H1 (cell line): ENCODE results near the gene SLC2A4RG. TPM values are rescaled to one million over a fixed set of nuclear protein-coding genes. Genes with fewer than 3 reads are reported as not detected.

Source experiments
- CTCF ChIA-PET: fragments of 300-600 bp; sonication (Branson Sonifier 250); formaldehyde crosslinking; loops from one replicate; lab custom pipeline; 2021; ENCODE audit not compliant: partially characterized antibody; lab: Charles Lee
- POLR2A ChIA-PET: fragments of 300-600 bp; sonication (Branson Sonifier 250); formaldehyde crosslinking; loops from one replicate; lab custom pipeline; 2021; ENCODE audit warnings: inconsistent platforms; ENCODE audit not compliant: partially characterized antibody; lab: Charles Lee
- DNase-seq, 2 experiments: peaks; one replicate each; pipeline versions ENCODE4 v3.0.0 to v3.0.0-alpha.2; 2010 to 2022; ENCODE audit warnings: low spot score in 2 of 2, low read depth in 1 of 2, mixed read lengths in 1 of 2
- FAIRE-seq: peaks from 2 replicates; lab custom pipeline; 2011; peaks lifted over from hg19 to GRCh38; lab: Jason Lieb, UNC
- H2AFZ ChIP-seq: 2 replicates; pipeline ENCODE4 v1.8.1; 2012; ENCODE audit warnings: low read length, inconsistent platforms
- H2AK5ac ChIP-seq: 2 replicates; pipeline ENCODE4 v1.6.1; 2013; ENCODE audit warnings: low read depth, low read length
- H2BK120ac ChIP-seq: replicated peaks from 2 replicates; pipeline ENCODE3; 2013; ENCODE audit warnings: low read depth, low read length, inconsistent platforms
- H2BK12ac ChIP-seq: 2 replicates; pipeline ENCODE4 v1.6.1; 2013; ENCODE audit warnings: low read depth, low read length
- H2BK15ac ChIP-seq: 2 replicates; pipeline ENCODE4 v1.6.1; 2013; ENCODE audit warnings: low read length
- H2BK20ac ChIP-seq: 2 replicates; pipeline ENCODE4 v1.6.1; 2013; ENCODE audit warnings: low read length
- H2BK5ac ChIP-seq: 2 replicates; pipeline ENCODE4 v1.6.1; 2013; ENCODE audit warnings: low read depth, low read length
- H3K14ac ChIP-seq: 2 replicates; pipeline ENCODE4 v1.6.1; 2013; ENCODE audit warnings: inconsistent platforms; ENCODE audit not compliant: insufficient read length
- H3K18ac ChIP-seq: 2 replicates; pipeline ENCODE4 v1.6.1; 2013; ENCODE audit warnings: low read length; ENCODE audit errors: extremely low read depth
- H3K23ac ChIP-seq: 2 replicates; pipeline ENCODE4 v1.6.1; 2013; ENCODE audit warnings: inconsistent platforms; ENCODE audit not compliant: insufficient read length
- H3K23me2 ChIP-seq: 2 replicates; pipeline ENCODE4 v1.6.1; 2013; ENCODE audit warnings: low read depth, low read length
- H3K27ac ChIP-seq: 2 replicates; pipeline ENCODE4 v1.6.1; 2011; ENCODE audit warnings: low read depth, low read length, inconsistent platforms
- H3K27me3 ChIP-seq, 4 experiments: replicated peaks in 1 of 4; 1 replicate in 1 of 4; 2 replicates in 3 of 4; pipeline versions ENCODE4 v1.6.1 to v1.8.1; 2011 to 2013; ENCODE audit warnings: low read length in 3 of 4, mild to moderate bottlenecking in 3 of 4, inconsistent platforms in 2 of 4, mixed read lengths in 2 of 4, moderate library complexity in 1 of 4; ENCODE audit not compliant: control insufficient read depth in 3 of 4, insufficient read depth in 3 of 4; ENCODE audit errors: extremely low read depth in 1 of 4
- H3K36me3 ChIP-seq, 4 experiments: 2 replicates each; pipeline versions ENCODE4 v1.6.1 to v1.8.1; 2011 to 2013; ENCODE audit warnings: mild to moderate bottlenecking in 4 of 4, low read length in 3 of 4, moderate library complexity in 2 of 4, control low read depth in 1 of 4, inconsistent platforms in 1 of 4; ENCODE audit not compliant: insufficient read depth in 4 of 4, control insufficient read depth in 2 of 4
- H3K4ac ChIP-seq: replicated peaks from 2 replicates; pipeline ENCODE3; 2013; ENCODE audit warnings: low read length, low read depth, mixed read lengths, inconsistent platforms; ENCODE audit not compliant: insufficient read length
- H3K4me1 ChIP-seq, 4 experiments: replicated peaks in 1 of 4; 1 replicate in 1 of 4; 2 replicates in 3 of 4; pipeline versions ENCODE4 v1.6.1 to v1.8.1; 2011 to 2013; ENCODE audit warnings: low read length in 3 of 4, inconsistent platforms in 2 of 4, mixed read lengths in 1 of 4; ENCODE audit not compliant: insufficient read depth in 4 of 4, control insufficient read depth in 3 of 4
- H3K4me2 ChIP-seq, 2 experiments: 2 replicates each; pipeline versions ENCODE4 v1.6.1 to v1.8.1; 2011 to 2013; ENCODE audit warnings: low read depth in 2 of 2, low read length in 2 of 2, control low read depth in 1 of 2, inconsistent platforms in 1 of 2, mild to moderate bottlenecking in 1 of 2; ENCODE audit not compliant: insufficient read depth in 1 of 2
- H3K4me3 ChIP-seq, 4 experiments: fragments of 200-600, 300-600 bp in 1 of 4; sonication (generic), shearing (Covaris generic), sonication (Bioruptor Twin) in 1 of 4; 2 replicates each; pipeline versions ENCODE4 v1.5.1 to v1.8.1; 2011 to 2016; ENCODE audit warnings: low read length in 4 of 4, low read depth in 3 of 4, control low read depth in 2 of 4, inconsistent platforms in 2 of 4, mild to moderate bottlenecking in 2 of 4, mixed read lengths in 1 of 4, moderate library complexity in 1 of 4; ENCODE audit not compliant: insufficient read depth in 2 of 4; ENCODE audit errors: extremely low read depth in 1 of 4
- H3K56ac ChIP-seq: replicated peaks from 2 replicates; pipeline ENCODE3; 2013; ENCODE audit warnings: low read depth, mild to moderate bottlenecking, mixed read lengths, low read length, inconsistent platforms; ENCODE audit not compliant: insufficient read length
- H3K79me1 ChIP-seq: 2 replicates; pipeline ENCODE4 v1.6.1; 2013; ENCODE audit warnings: low read depth, low read length, control low read depth
- H3K79me2 ChIP-seq, 2 experiments: 2 replicates each; pipeline versions ENCODE4 v1.6.1 to v1.8.1; 2012 to 2013; ENCODE audit warnings: low read length in 2 of 2, mild to moderate bottlenecking in 2 of 2, inconsistent platforms in 1 of 2; ENCODE audit not compliant: insufficient read depth in 2 of 2, control insufficient read depth in 1 of 2
- H3K9ac ChIP-seq, 4 experiments: replicated peaks in 1 of 4; 1 replicate in 1 of 4; 2 replicates in 3 of 4; pipeline versions ENCODE4 v1.6.1 to v1.8.1; 2011 to 2013; ENCODE audit warnings: low read depth in 3 of 4, low read length in 3 of 4, control low read depth in 2 of 4, mild to moderate bottlenecking in 2 of 4, moderate library complexity in 2 of 4, inconsistent platforms in 1 of 4; ENCODE audit errors: extremely low read depth in 1 of 4
- H3K9me3 ChIP-seq, 2 experiments: 2 replicates each; pipeline versions ENCODE4 v1.6.1 to v1.8.1; 2012 to 2013; ENCODE audit warnings: mild to moderate bottlenecking in 2 of 2, moderate library complexity in 2 of 2, control low read depth in 1 of 2, inconsistent platforms in 1 of 2, low read depth in 1 of 2, low read length in 1 of 2, mixed read lengths in 1 of 2; ENCODE audit not compliant: insufficient read depth in 2 of 2
- H4K20me1 ChIP-seq, 2 experiments: replicated peaks in 1 of 2; 2 replicates each; pipeline versions ENCODE3 to v1.8.1; 2011 to 2013; ENCODE audit warnings: inconsistent platforms in 2 of 2, low read length in 2 of 2, mild to moderate bottlenecking in 1 of 2; ENCODE audit not compliant: insufficient read depth in 2 of 2, control insufficient read depth in 1 of 2
- H4K5ac ChIP-seq: 2 replicates; pipeline ENCODE4 v1.6.1; 2013; ENCODE audit warnings: low read length, low read depth, mixed read lengths, inconsistent platforms; ENCODE audit not compliant: insufficient read length
- H4K8ac ChIP-seq: 2 replicates; pipeline ENCODE4 v1.8.0; 2013; ENCODE audit warnings: mild to moderate bottlenecking, moderate library complexity, low read length, inconsistent platforms; ENCODE audit not compliant: insufficient read depth; ENCODE audit errors: extremely low read depth
- H4K91ac ChIP-seq: replicated peaks from 2 replicates; pipeline ENCODE3; 2013; ENCODE audit warnings: low read length, mixed read lengths, inconsistent platforms; ENCODE audit not compliant: insufficient read length
- ASH2L ChIP-seq: fragments of 200-600, 300-600 bp; sonication (generic); IDR thresholded peaks from one replicate; pipeline ENCODE4 v1.7.1; 2017; ENCODE audit warnings: low read length
- BACH1 ChIP-seq: IDR thresholded peaks from 2 replicates; pipeline ENCODE4 v1.6.1; 2012; ENCODE audit warnings: low read length, improper control_type of control experiment
- CBX5 ChIP-seq: fragments of 300-800, 300-1000 bp; sonication (generic); IDR thresholded peaks from 2 replicates; pipeline ENCODE4 v1.7.1; 2016; ENCODE audit warnings: antibody characterized with exemption, low read length, low read depth
- GTF2F1 ChIP-seq: IDR thresholded peaks from 2 replicates; pipeline ENCODE4 v1.6.1; 2012; ENCODE audit warnings: low read depth, low read length, improper control_type of control experiment, borderline replicate concordance
- HDAC2 ChIP-seq, 2 experiments: fragments of 300-600 bp in 1 of 2; sonication (generic) in 1 of 2; IDR thresholded peaks; 2 replicates each; pipeline ENCODE4 v1.6.1; 2011 to 2012; ENCODE audit warnings: low read depth in 2 of 2, low read length in 2 of 2, mild to moderate bottlenecking in 2 of 2, moderate library complexity in 2 of 2, borderline replicate concordance in 1 of 2, inconsistent platforms in 1 of 2
- JUN ChIP-seq: IDR thresholded peaks from 2 replicates; pipeline ENCODE4 v1.6.1; 2011; ENCODE audit warnings: low read depth, mild to moderate bottlenecking, improper control_type of control experiment, low read length
- JUND ChIP-seq: IDR thresholded peaks from 2 replicates; pipeline ENCODE4 v1.6.1; 2011; ENCODE audit warnings: mild to moderate bottlenecking, improper control_type of control experiment, low read length
- KDM4A ChIP-seq: IDR thresholded peaks from one replicate; pipeline ENCODE4 v1.7.1; 2012; ENCODE audit warnings: low read depth, mild to moderate bottlenecking, moderate library complexity, low read length, inconsistent platforms; ENCODE audit not compliant: severe bottlenecking
- PHF8 ChIP-seq: fragments of 200-600 bp; sonication (generic); conservative IDR thresholded peaks from 2 replicates; pipeline ENCODE4 v1.7.1; 2012; ENCODE audit warnings: low read depth, mild to moderate bottlenecking, inconsistent platforms, low read length, moderate library complexity
- SIRT6 ChIP-seq: IDR thresholded peaks from one replicate; pipeline ENCODE4 v1.7.1; 2012; ENCODE audit warnings: low read length, inconsistent platforms
- SP2 ChIP-seq: IDR thresholded peaks from 2 replicates; pipeline ENCODE4 v1.6.1; 2012; ENCODE audit warnings: mild to moderate bottlenecking, low read length, inconsistent platforms
- SRF ChIP-seq: IDR thresholded peaks from 2 replicates; pipeline ENCODE4 v1.6.1; 2011; ENCODE audit warnings: mild to moderate bottlenecking, low read depth, low read length, moderate library complexity
- SUZ12 ChIP-seq: fragments of 200-600 bp; sonication (generic); IDR thresholded peaks from 2 replicates; pipeline ENCODE4 v1.6.1; 2012; ENCODE audit warnings: mild to moderate bottlenecking, inconsistent platforms, low read length, moderate library complexity, mixed read lengths
- WGBS, 2 experiments: shearing (Covaris generic) in 1 of 2; methylation state at CpG; one replicate each; pipeline versions ENCODE4 v1.1.6 to v1.1.7; 2013 to 2015; ENCODE audit warnings: low lambda C conversion rate in 2 of 2, mixed read lengths in 2 of 2, inconsistent platforms in 1 of 2, low coverage in 1 of 2, missing lambda C conversion rate in 1 of 2; ENCODE audit not compliant: insufficient replicate concordance in 2 of 2, insufficient coverage in 1 of 2, insufficient read length in 1 of 2; ENCODE audit errors: extremely low coverage in 1 of 2, missing lambda C conversion rate in 1 of 2; 5-methylcytosine and 5-hydroxymethylcytosine counted together
- polyA plus RNA-seq, 7 experiments: library from polyadenylated mRNA; depleted of rRNA in 3 of 7; stranded (reverse) in 5 of 7; unstranded in 2 of 7; fragments of >200 nt in 5 of 7; fragments of 200-250 nt in 2 of 7; gene quantifications; 1 replicate in 5 of 7; 2 replicates in 1 of 7; 4 replicates in 1 of 7; pipeline versions ENCODE4 v1.2.1 to v1.2.3, GENCODE V29; 2011 to 2013; ENCODE audit warnings: missing spikeins in 2 of 7, mixed read lengths in 2 of 7
- total RNA-seq: library from RNA; stranded (reverse); fragmentation: NEBNext Ultra II Directional; extraction: Animal tissue kit (Norgen Biotek cat#: 25700); gene quantifications from 2 replicates; pipeline ENCODE4 v1.2.1, GENCODE V29; 2021
- TF ChIP-seq, protein P1 (sequence below): IDR thresholded peaks from 2 replicates; pipeline ENCODE4 v1.6.1; 2012; ENCODE audit warnings: inconsistent platforms

SLC2A4RG gene
- total and polyA plus RNA-seq, 2 of the 8 experiments (the other 6 are each of a cell fraction or from before 2014, with no cell fraction given) = 15.9 to 29.1 TPM

DNA sequence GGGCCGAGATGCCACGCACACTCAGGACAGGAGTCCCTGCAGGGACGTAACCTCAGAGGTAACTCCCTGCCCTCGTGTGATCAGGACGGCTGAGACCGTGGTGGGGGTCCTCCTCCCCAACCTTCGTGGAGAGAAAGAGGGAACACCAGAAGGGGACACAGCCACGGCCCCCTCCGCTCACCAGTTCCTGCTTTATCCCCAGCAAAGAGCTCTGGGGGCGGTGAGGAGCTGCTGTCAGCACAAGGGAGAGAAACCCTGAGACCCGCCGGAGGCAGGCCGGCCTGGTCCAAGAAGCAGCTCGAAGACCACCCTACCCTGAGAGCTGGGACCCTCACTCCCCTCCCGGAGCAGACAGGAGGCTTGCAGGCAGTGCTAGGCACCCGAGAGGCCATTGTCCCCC lies 44.4 kb downstream of the SLC2A4RG start:
- no peak overlapping the region for H2AFZ ChIP-seq
- no peak overlapping the region for H3K27ac ChIP-seq
- CTCF ChIA-PET = interaction anchor here (0.6 to 15.2 kb wide), 12 partner anchors 8 to 79 kb away, joined by 3 to 191 read pairs (median 6); partner anchors contain the start of genes ABHD16B, ARFRP1 and ZGPAT
- TF ChIP-seq HDAC2 (IDR thresholded peaks at IDR 0.05; ENCODE audit: borderline replicate concordance in 1 of 2, low read depth in 2 of 2, low read length in 2 of 2) (no peak), ASH2L (no peak), GTF2F1 (no peak), SP2 (no peak), SRF (no peak), BACH1 (no peak), CBX5 (no peak), SIRT6 (no peak), SUZ12 (no peak), JUN (no peak), PHF8 (no peak), JUND (no peak), KDM4A (no peak)
- TF ChIP-seq, protein P1, sequence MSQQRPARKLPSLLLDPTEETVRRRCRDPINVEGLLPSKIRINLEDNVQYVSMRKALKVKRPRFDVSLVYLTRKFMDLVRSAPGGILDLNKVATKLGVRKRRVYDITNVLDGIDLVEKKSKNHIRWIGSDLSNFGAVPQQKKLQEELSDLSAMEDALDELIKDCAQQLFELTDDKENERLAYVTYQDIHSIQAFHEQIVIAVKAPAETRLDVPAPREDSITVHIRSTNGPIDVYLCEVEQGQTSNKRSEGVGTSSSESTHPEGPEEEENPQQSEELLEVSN = no peak

More for the DNA sequence above, 44.4 kb downstream of the SLC2A4RG start:
- Histone ChIP-seq H3K36me3 (no peaks in the 10 kb centered on the region; a peak in 1 of 8 replicates), H3K79me1 (peaks cover 5% of the 10 kb centered on the region; the same call in 1 of the 2 replicates), H2BK5ac (no peak overlapping the region), H3K4me2 (no peak overlapping the region), H3K23me2 (no peaks in the 10 kb centered on the region), H3K79me2 (peaks cover 0 to 7% of the 10 kb centered on the region in 2 experiments; a peak in 1 of 4 replicates), H4K5ac (no peak overlapping the region), H2BK120ac (no peak overlapping the region), H3K9ac (no peak overlapping the region), H2BK12ac (no peak overlapping the region), H2BK15ac (no peak overlapping the region), H4K20me1 (peaks cover 0 to 4% of the 10 kb centered on the region in 2 experiments), H2BK20ac (no peak overlapping the region), H3K9me3 (no peaks in the 10 kb centered on the region), H3K4me1 (no peaks in the 10 kb centered on the region), H3K4ac (no peak overlapping the region), H3K23ac (no peak overlapping the region), H3K27me3 (no peaks in the 10 kb centered on the region), H3K56ac (no peak overlapping the region), H2AK5ac (no peak overlapping the region), H3K18ac (no peak overlapping the region), H3K14ac (no peak overlapping the region), H3K4me3 (no peak overlapping the region), H4K8ac (peak overlapping the region; percentile 68), H4K91ac (no peak overlapping the region)
- DNase-seq (no peak), FAIRE-seq (no peak)
- POLR2A ChIA-PET = interaction anchor here (0.6 to 1.7 kb wide), 6 partner anchors 8 to 81 kb away, joined by 3 to 6 read pairs (median 3); partner anchors contain the start of gene TPD52L2
- WGBS, 2 experiments = 92% methylated on average over 10 of the region's 16 CpGs; no CpG with 5 or more reads in 1 of the 2 experiments
